ENCODE data around the gene ARID1B. TPM values are rescaled to one million over a fixed set of nuclear protein-coding genes. Genes with fewer than 3 reads are reported as not detected.

Gene ARID1B
- total and polyA plus RNA-seq, 12 donors: 13.3 to 85.6 (median 50.9) TPM

GRCh38 chr6:157184202-157185015 lies 407.2 kb downstream of the ARID1B start:
- peaks cover 0 to 37% of the 10 kb centered on the region in 2 donors for H3K36me3 ChIP-seq (replicated peaks in 1 of 2)
- H3K27ac ChIP-seq: no peak overlapping the region
- H3K4me3 ChIP-seq: peak overlapping the region in 1 of 4 donors; percentile 20
- DNase-seq: peak; percentile 66 to 86 (median 73)
- no peak for TF ChIP-seq POLR2A (IDR thresholded peaks at IDR 0.05)
- peak; percentile 73 to 91 (median 88) for TF ChIP-seq CTCF (IDR thresholded peaks at IDR 0.05)
- 56 to 62% (median 59%) methylated on average over 25 of the region's 25 CpGs for WGBS, 4 donors
- H3K27me3 ChIP-seq: no peaks in the 10 kb centered on the region
- intact Hi-C loops (cut with DNase I): loop anchor here (5.0 to 10.0 kb wide), 3 partner anchors 150 to 617 kb away; partner anchors contain the start of gene ARID1B (in 1 of the 2)
- no peaks in the 10 kb centered on the region for H3K9me3 ChIP-seq (replicated peaks in 1 of 3)
- H3K4me1 ChIP-seq (replicated peaks in 1 of 2): peaks cover 9 to 13% of the 10 kb centered on the region in 2 donors

- no peaks in the 10 kb centered on the region for H3K9me3 ChIP-seq (replicated peaks in 1 of 3)
- peak in 4 of 7 donors; percentile 35 to 76 (median 57) for DNase-seq
- peaks cover 0 to 44% of the 10 kb centered on the region in 2 donors for H3K36me3 ChIP-seq (replicated peaks in 1 of 2)
- TF ChIP-seq CTCF (IDR thresholded peaks at IDR 0.05) (no peak), POLR2A (IDR thresholded peaks at IDR 0.05) (no peak)
- no peak overlapping the region for H3K4me3 ChIP-seq
- no peak overlapping the region for H3K27ac ChIP-seq
- WGBS, 4 donors: 39 to 64% (median 53%) methylated on average over 7 to 8 of the region's 8 CpGs
- H3K4me1 ChIP-seq (replicated peaks in 1 of 2): peaks cover 9 to 13% of the 10 kb centered on the region in 2 donors
- intact Hi-C loops (cut with DNase I): loop anchor here (10.0 kb wide), 2 partner anchors 150 to 410 kb away; partner anchors contain the start of gene ARID1B (in 1 of the 2)
- H3K27me3 ChIP-seq: no peaks in the 10 kb centered on the region
Measured at GRCh38 chr6:157185171-157185570, 408.0 kb downstream of the ARID1B start.

GRCh38 chr6:157185986-157186385 lies 408.8 kb downstream of the ARID1B start:
- no peaks in the 10 kb centered on the region for H3K9me3 ChIP-seq (replicated peaks in 1 of 3)
- H3K4me1 ChIP-seq (replicated peaks in 1 of 2): peaks cover 9 to 13% of the 10 kb centered on the region in 2 donors
- intact Hi-C loops (cut with DNase I): loop anchor here (10.0 kb wide), 2 partner anchors 151 to 411 kb away; partner anchors contain the start of gene ARID1B (in 1 of the 2)
- no peaks in the 10 kb centered on the region for H3K27me3 ChIP-seq
- no peak overlapping the region for H3K27ac ChIP-seq
- H3K36me3 ChIP-seq (replicated peaks in 1 of 2): peaks cover 0 to 50% of the 10 kb centered on the region in 2 donors
- 89 to 96% (median 93%) methylated on average over 6 of the region's 6 CpGs for WGBS, 4 donors
- DNase-seq: no peak
- no peak for TF ChIP-seq CTCF (IDR thresholded peaks at IDR 0.05)
- no peak for TF ChIP-seq POLR2A (IDR thresholded peaks at IDR 0.05)
- H3K4me3 ChIP-seq: no peak overlapping the region

DNA sequence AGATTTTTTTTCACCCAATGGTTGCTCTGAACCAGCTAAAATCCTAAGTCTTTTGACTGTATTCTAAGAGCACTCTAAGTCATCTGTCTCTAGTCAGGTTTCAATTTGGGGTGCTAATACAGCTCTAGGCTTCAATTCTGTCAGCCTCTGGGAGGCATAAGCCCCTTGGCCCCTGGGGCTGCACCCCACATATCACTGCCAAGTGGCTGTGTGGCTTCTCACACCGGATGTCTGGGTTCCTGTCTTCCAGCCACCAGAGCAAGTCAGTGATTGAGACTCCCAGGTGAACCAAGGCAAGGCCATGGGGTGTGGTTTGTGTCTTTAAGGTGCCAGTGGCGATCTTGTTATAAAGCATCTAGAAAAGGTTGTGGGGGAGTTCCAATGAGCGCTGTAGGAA lies 409.6 kb downstream of the ARID1B start:
- WGBS, 4 donors: 68 to 90% (median 87%) methylated on average over 3 of the region's 3 CpGs
- Histone ChIP-seq H3K27me3 (no peaks in the 10 kb centered on the region), H3K4me3 (no peak overlapping the region), H3K4me1 (replicated peaks in 1 of 2) (peaks cover 9 to 13% of the 10 kb centered on the region in 2 donors), H3K27ac (no peak overlapping the region), H3K9me3 (replicated peaks in 1 of 3) (no peaks in the 10 kb centered on the region), H3K36me3 (replicated peaks in 1 of 2) (peaks cover 0 to 48% of the 10 kb centered on the region in 2 donors)
- no peak for DNase-seq
- TF ChIP-seq CTCF (IDR thresholded peaks at IDR 0.05) (no peak), POLR2A (IDR thresholded peaks at IDR 0.05) (no peak)
- intact Hi-C loops (cut with DNase I): loop anchor here (10.0 kb wide), 2 partner anchors 152 to 412 kb away; partner anchors contain the start of gene ARID1B (in 1 of the 2)

Data from adrenal gland (tissue), 12 donors.